ENCODE results near the gene MUC22.

The MUC22 gene

DNA sequence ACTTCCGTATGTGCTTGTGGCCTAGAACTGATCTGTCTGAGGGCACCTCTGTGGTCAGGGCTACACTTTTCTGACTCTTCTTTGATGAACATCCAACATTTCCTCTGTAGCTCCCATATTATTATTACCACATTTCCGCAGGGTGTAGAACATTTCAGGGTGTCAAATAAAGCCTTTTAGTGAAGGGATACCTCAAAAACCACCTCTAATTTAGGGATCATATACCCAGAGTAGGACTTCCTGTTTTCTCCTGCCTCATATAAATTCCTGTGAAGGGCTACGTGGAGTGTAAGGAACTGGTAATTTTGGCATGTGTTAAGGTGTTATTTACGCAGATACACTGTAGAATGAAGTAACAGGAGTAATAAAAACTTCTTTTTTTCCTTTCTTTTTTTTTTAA lies 5.5 kb upstream of the MUC22 start:
- H3K4me3 ChIP-seq (ENCODE audit: low read depth, low read length): no peak overlapping the region
- TF ChIP-seq, protein P1, sequence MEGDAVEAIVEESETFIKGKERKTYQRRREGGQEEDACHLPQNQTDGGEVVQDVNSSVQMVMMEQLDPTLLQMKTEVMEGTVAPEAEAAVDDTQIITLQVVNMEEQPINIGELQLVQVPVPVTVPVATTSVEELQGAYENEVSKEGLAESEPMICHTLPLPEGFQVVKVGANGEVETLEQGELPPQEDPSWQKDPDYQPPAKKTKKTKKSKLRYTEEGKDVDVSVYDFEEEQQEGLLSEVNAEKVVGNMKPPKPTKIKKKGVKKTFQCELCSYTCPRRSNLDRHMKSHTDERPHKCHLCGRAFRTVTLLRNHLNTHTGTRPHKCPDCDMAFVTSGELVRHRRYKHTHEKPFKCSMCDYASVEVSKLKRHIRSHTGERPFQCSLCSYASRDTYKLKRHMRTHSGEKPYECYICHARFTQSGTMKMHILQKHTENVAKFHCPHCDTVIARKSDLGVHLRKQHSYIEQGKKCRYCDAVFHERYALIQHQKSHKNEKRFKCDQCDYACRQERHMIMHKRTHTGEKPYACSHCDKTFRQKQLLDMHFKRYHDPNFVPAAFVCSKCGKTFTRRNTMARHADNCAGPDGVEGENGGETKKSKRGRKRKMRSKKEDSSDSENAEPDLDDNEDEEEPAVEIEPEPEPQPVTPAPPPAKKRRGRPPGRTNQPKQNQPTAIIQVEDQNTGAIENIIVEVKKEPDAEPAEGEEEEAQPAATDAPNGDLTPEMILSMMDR (IDR thresholded peaks at IDR 0.05; ENCODE audit: low read depth, low read length, missing control alignments): no peak
- in situ Hi-C loops (cut with HindIII; ENCODE audit: low sequenced_read_pairs): no loop called here
- DNase-seq (ENCODE audit: low read depth): no peak

DNA sequence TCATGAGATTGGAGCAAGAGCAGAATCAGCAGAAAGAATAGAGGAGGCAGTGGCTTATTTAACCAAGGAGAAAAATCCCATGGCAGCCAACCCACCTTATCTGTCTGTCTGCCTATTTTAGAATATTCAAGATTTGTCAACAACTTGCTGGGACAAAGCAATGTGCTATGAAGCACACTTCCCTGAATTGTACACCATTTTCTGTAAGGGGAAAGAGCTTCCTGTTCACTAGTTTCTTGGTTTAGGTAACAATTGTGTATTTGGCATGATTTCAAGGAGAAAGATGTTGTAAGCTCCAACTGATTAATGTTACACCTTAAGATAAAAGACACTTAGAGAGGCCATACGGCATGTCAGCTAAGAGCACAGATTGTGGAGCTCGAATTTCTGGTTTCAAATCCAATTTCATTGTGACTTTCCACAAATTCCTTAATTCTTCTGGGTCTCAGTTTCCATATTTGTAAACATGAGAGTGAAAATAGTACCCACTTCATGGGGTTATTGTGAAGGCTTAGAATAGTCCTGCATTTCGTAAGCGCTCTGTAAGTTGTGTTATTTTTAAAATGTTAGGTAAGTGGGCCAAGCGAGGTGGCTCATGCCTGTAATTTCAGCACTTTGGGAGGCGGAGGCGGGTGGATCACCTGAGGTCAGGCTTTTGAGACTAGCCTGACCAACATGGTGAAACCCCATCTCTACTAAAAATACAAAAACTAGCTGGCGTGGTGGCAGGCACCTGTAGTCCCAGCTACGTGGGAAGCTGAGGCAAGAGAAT lies 4.8 kb upstream of the MUC22 start:
- in situ Hi-C loops (cut with HindIII; ENCODE audit: low sequenced_read_pairs): no loop called here
- DNase-seq (ENCODE audit: low read depth): no peak
- H3K4me3 ChIP-seq (ENCODE audit: low read depth, low read length): no peak overlapping the region
- TF ChIP-seq, protein P1 (IDR thresholded peaks at IDR 0.05; ENCODE audit: low read depth, low read length, missing control alignments): no peak

DNA sequence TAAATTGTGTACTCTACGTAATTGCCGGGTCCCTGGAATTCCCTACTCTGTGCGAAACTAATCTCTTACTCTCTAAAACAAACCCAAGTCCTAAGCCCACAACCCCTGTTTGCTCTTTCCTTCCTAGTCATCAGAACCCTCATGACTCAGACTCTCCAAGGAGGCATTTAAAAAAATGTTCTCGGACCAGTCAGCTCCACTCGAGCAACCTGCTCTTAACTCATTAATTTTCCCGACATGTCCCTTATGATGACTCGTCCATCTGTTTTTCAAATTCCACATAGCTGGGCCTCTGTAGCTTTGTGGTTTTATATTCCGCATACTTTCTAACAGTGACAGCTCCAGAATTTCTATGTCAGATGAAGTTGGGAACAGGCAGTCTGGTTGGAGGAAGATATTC lies 2.6 kb upstream of the MUC22 start:
- TF ChIP-seq, protein P1 (IDR thresholded peaks at IDR 0.05; ENCODE audit: low read depth, low read length, missing control alignments): no peak

DNA sequence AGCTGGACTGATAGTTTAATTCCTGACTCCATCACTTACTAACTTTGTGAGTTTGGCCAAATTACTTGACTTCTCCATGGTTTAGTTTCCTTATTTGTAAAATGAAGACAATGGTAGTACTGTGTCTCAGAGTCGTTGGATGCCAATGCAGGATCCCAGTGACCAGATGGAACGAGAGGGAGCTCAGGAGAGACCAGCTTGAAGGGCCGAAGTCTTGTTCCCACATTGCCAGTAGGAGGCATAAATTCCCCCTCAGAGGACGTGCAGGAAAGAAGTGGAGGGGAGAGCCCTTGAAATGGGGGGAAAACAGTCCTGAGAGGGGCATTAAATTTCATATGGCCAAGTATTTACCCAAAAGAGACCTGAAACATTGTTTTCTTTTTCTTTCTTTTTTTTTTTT lies 2.1 kb upstream of the MUC22 start:
- H3K4me3 ChIP-seq (ENCODE audit: low read depth, low read length): no peak overlapping the region
- TF ChIP-seq, protein P1 (IDR thresholded peaks at IDR 0.05; ENCODE audit: low read depth, low read length, missing control alignments): no peak
- no peak for DNase-seq (ENCODE audit: low read depth)
- in situ Hi-C loops (cut with HindIII; ENCODE audit: low sequenced_read_pairs): no loop called here

More for the DNA sequence above, 2.6 kb upstream of the MUC22 start:
- in situ Hi-C loops (cut with HindIII; ENCODE audit: low sequenced_read_pairs): no loop called here
- DNase-seq (ENCODE audit: low read depth): peak; percentile 84
- no peak overlapping the region for H3K4me3 ChIP-seq (ENCODE audit: low read depth, low read length)

DNA sequence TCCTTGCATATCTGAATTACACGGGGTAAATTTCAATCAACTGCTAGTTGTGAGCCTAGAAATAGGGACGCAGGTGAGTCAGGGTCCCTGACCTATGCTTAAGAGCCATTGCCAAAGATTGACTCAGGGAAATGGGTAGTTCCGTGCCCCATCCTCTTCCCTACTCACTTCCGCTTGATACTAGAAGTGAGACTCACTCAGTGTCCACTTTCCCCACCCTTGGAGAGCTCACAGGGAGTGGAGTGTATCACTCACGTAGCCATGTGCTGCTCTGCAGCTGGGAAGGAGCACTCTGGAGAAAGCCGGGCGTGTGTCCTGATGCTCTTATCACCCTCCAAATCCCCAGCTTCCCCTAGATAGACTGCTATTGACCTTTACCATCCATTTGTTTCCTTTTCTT lies 543 bp upstream of the MUC22 start:
- H3K4me3 ChIP-seq (ENCODE audit: low read depth, low read length): no peak overlapping the region
- TF ChIP-seq, protein P1 (IDR thresholded peaks at IDR 0.05; ENCODE audit: low read depth, low read length, missing control alignments): no peak
- in situ Hi-C loops (cut with HindIII; ENCODE audit: low sequenced_read_pairs): no loop called here
- no peak for DNase-seq (ENCODE audit: low read depth)

DNA sequence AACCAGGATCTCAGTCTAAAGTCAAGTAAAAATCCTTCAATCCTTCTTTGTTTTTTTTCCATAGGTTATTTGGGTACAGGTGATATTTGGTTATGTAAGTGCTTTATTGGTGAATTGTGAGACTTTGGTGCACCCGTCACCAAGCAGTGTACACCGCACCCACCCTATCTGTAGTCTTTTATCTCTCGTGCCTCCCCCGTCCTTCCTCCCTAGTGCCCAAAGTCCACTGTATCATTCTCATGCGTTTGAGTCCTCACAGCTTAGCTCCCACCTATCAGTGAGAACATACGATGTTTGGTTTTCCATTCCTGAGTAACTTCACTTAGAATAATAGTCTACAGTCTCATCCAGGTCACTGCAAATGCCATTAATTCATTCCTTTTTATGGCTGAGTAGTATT lies 879 bp downstream of the MUC22 start:
- in situ Hi-C loops (cut with HindIII; ENCODE audit: low sequenced_read_pairs): no loop called here
- no peak for DNase-seq (ENCODE audit: low read depth)
- TF ChIP-seq, protein P1 (IDR thresholded peaks at IDR 0.05; ENCODE audit: low read depth, low read length, missing control alignments): no peak
- H3K4me3 ChIP-seq (ENCODE audit: low read depth, low read length): no peak overlapping the region

Data from astrocyte of the cerebellum (primary cell).